ENCODE results near the gene UPK3A. TPM values are rescaled to one million over a fixed set of nuclear protein-coding genes. Genes with fewer than 3 reads are reported as not detected.

UPK3A gene
- total RNA-seq, 4 donors from 2014 or later = not detected

DNA sequence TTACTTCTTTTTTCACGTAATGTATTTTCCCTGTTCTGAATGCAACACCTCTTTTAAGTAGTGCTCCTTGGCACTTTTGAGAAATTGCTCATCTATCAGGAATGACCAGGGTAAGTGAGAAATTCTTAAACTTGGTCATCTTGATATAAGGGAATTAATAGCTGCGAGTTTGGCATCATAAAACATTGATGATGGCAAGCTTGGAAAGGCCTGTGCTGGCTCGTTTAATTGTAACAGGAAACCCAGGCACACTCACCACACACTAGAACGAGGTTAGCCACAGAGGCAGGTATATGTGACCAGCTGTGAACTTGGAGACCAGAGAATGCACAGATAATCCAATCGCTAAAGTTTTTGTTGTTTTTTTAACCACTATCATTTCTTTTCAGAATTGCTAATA lies 49.3 kb downstream of the UPK3A start:
- peaks cover 0 to 92% of the 10 kb centered on the region in 2 donors for H3K36me3 ChIP-seq
- H3K27ac ChIP-seq = no peak overlapping the region
- H3K9me3 ChIP-seq = no peaks in the 10 kb centered on the region
- no peak overlapping the region for H3K4me3 ChIP-seq
- 41 to 72% methylated on average over 3 to 5 of the region's 5 CpGs for WGBS, 2 donors (ENCODE audit: low coverage in 1 of 2)
- ATAC-seq = no peak
- H3K27me3 ChIP-seq = no peaks in the 10 kb centered on the region
- H3K4me1 ChIP-seq = peaks cover 0 to 37% (median 16%) of the 10 kb centered on the region in 3 donors
- TF ChIP-seq EP300 (IDR thresholded peaks at IDR 0.05) (no peak), POLR2AphosphoS5 (IDR thresholded peaks at IDR 0.05) (no peak), POLR2A (IDR thresholded peaks at IDR 0.05) (no peak)
- TF ChIP-seq, protein P1, sequence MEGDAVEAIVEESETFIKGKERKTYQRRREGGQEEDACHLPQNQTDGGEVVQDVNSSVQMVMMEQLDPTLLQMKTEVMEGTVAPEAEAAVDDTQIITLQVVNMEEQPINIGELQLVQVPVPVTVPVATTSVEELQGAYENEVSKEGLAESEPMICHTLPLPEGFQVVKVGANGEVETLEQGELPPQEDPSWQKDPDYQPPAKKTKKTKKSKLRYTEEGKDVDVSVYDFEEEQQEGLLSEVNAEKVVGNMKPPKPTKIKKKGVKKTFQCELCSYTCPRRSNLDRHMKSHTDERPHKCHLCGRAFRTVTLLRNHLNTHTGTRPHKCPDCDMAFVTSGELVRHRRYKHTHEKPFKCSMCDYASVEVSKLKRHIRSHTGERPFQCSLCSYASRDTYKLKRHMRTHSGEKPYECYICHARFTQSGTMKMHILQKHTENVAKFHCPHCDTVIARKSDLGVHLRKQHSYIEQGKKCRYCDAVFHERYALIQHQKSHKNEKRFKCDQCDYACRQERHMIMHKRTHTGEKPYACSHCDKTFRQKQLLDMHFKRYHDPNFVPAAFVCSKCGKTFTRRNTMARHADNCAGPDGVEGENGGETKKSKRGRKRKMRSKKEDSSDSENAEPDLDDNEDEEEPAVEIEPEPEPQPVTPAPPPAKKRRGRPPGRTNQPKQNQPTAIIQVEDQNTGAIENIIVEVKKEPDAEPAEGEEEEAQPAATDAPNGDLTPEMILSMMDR (IDR thresholded peaks at IDR 0.05) = no peak

DNA sequence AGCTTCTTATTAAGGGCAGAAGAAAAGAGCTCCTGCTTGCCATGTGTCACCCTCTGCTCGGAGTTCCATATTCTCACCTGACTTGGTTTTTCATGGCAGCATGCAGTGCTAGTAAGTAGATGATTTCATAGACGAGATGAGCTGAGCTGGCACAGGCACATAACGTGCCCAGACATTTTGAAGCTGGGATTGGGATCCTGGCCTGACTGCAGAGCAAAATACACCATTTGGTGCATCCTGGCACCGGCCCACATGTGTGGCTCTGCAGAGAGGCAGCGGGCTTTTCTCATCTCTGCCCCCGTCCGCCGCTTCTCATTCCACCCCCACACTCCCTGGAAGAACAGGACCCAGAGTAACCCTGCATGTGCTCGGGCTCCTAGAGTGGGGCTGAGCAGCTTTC lies 49.8 kb downstream of the UPK3A start:
- no peaks in the 10 kb centered on the region for H3K27me3 ChIP-seq
- H3K36me3 ChIP-seq = peaks cover 0 to 92% of the 10 kb centered on the region in 2 donors
- H3K27ac ChIP-seq = no peak overlapping the region
- no peaks in the 10 kb centered on the region for H3K9me3 ChIP-seq
- peaks cover 0 to 33% (median 12%) of the 10 kb centered on the region in 3 donors for H3K4me1 ChIP-seq
- no peak for ATAC-seq
- TF ChIP-seq POLR2A (IDR thresholded peaks at IDR 0.05) = no peak
- TF ChIP-seq, protein P1 (IDR thresholded peaks at IDR 0.05) = no peak
- no peak for TF ChIP-seq EP300 (IDR thresholded peaks at IDR 0.05)
- no peak for TF ChIP-seq POLR2AphosphoS5 (IDR thresholded peaks at IDR 0.05)
- WGBS, 2 donors (ENCODE audit: low coverage in 1 of 2) = 65 to 72% methylated on average over 5 to 8 of the region's 9 CpGs
- no peak overlapping the region for H3K4me3 ChIP-seq

DNA sequence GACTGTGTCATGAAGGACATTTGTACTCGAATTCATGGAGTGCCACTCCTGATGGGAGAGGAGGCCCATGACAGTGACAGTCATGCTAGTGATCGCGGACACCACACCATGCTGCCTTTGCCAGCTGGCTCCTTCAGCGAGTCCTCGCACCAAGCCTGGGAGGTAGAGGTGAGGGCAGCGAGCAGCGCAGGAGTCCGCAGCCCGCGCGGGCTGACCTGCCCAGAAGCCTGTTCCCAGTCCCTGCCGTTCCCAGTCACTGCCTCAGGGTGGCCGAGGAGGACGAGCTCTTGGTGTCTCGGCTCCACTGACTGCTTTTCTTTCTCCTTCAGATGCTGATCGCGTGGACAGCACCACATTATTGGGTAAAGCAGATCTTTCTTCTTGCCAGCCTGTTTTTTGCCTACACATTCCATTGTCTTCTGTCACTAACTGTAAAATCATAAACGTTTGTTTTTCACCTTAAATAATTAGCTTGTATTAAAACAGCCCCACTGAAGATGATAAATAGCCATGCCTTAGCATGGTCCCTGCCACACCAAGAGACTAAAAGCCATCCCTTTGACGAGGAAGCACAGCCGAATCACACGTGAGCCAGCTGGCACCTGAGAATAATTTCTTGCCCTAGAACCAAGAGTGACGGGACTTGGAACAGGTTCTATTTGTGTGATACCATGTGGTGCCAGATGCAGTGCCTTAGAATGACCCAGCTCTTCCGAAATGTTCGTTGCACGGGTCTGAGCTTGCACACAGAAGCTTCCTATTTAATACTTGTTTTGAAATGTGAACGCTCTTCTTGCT lies 50.5 kb downstream of the UPK3A start:
- TF ChIP-seq POLR2A (IDR thresholded peaks at IDR 0.05) = no peak
- TF ChIP-seq, protein P1 (IDR thresholded peaks at IDR 0.05) = no peak
- no peak for TF ChIP-seq EP300 (IDR thresholded peaks at IDR 0.05)
- TF ChIP-seq POLR2AphosphoS5 (IDR thresholded peaks at IDR 0.05) = no peak
- 57 to 79% methylated on average over 15 to 22 of the region's 26 CpGs for WGBS, 2 donors (ENCODE audit: low coverage in 1 of 2)
- no peak overlapping the region for H3K4me3 ChIP-seq
- H3K4me1 ChIP-seq = peaks cover 0 to 30% (median 10%) of the 10 kb centered on the region in 3 donors
- peaks cover 0 to 96% of the 10 kb centered on the region in 2 donors for H3K36me3 ChIP-seq
- ATAC-seq = no peak
- no peaks in the 10 kb centered on the region for H3K9me3 ChIP-seq
- no peak overlapping the region for H3K27ac ChIP-seq
- H3K27me3 ChIP-seq = no peaks in the 10 kb centered on the region

DNA sequence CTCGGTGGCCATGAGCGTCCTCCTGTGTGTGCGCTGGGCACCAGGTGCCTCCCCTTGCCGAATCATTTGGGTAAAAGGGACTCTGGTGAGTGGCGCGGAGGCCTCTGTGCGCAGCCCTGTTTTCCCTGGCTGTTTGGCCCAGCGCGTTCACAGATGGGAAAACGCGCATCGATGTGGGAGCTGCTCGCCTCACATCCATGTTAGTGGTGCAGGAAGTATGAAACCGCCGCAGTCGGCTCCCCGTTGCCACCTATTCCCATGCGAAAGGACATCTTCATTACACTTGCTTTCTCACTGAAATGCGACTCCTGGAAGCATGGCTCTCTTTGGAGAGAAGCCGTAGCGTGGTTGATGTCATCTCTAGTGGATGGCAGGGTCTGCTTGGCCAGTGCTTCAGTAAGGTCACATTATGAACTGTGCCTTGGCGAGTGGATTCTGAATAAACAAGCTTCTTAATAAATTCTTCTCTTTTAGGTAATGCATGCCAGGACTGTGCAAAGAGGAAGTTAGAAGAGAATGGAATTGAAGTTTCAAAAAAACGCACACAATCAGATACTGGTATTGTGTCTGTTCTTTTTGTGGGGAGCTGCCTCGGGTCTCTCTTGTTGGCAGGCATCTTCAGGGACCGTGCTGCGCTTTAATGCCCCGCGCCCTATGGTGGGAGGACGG lies 51.2 kb downstream of the UPK3A start:
- ATAC-seq = no peak
- H3K27me3 ChIP-seq = no peaks in the 10 kb centered on the region
- no peaks in the 10 kb centered on the region for H3K9me3 ChIP-seq
- no peak overlapping the region for H3K4me3 ChIP-seq
- peak overlapping the region in 3 of 4 donors; percentile 66 to 74 (median 72) for H3K27ac ChIP-seq
- TF ChIP-seq POLR2AphosphoS5 (IDR thresholded peaks at IDR 0.05) (no peak), EP300 (IDR thresholded peaks at IDR 0.05) (no peak), POLR2A (IDR thresholded peaks at IDR 0.05) (no peak)
- TF ChIP-seq, protein P1 (IDR thresholded peaks at IDR 0.05) = no peak
- peaks cover 0 to 96% of the 10 kb centered on the region in 2 donors for H3K36me3 ChIP-seq
- H3K4me1 ChIP-seq = peaks cover 0 to 30% (median 10%) of the 10 kb centered on the region in 3 donors
- 82 to 90% methylated on average over 11 to 17 of the region's 29 CpGs for WGBS, 2 donors (ENCODE audit: low coverage in 1 of 2)

Data from gastroesophageal sphincter (tissue), 4 donors.